HepG2 (cell line): ENCODE data around the gene COQ7. TPM values are rescaled to one million over a fixed set of nuclear protein-coding genes. Genes with fewer than 3 reads are reported as not detected.
A peak's percentile ranks its signal among the peaks of the same experiment; 100 is the strongest.

Source experiments
- FOSL2 ChIP-seq: sonication (generic); formaldehyde crosslinking; IDR thresholded peaks from 2 replicates; pipeline ENCODE4 v1.4.0; 2020; ENCODE audit warnings: missing genetic modification reagents
- MNT ChIP-seq: fragments of 450-650 bp; IDR thresholded peaks from 2 replicates; pipeline ENCODE4 v1.6.1; 2016
- PHF5A ChIP-seq: IDR thresholded peaks from one replicate; pipeline ENCODE4 v1.6.1; 2018; ENCODE audit warnings: low read depth, missing genetic modification reagents; ENCODE audit not compliant: unreplicated experiment
- POGK ChIP-seq: sonication (generic); formaldehyde crosslinking; conservative IDR thresholded peaks from 2 replicates; pipeline ENCODE4 v1.8.0; 2022; ENCODE audit warnings: mild to moderate bottlenecking, moderate library complexity, missing genetic modification reagents
- RORA ChIP-seq: sonication (generic); formaldehyde crosslinking; IDR thresholded peaks from 2 replicates; pipeline ENCODE4 v1.5.0; 2020; ENCODE audit warnings: mild to moderate bottlenecking, missing genetic modification reagents, moderate library complexity
- RXRA ChIP-seq: sonication (generic); formaldehyde crosslinking; IDR thresholded peaks from 2 replicates; pipeline ENCODE4 v1.5.1; 2020; ENCODE audit warnings: missing genetic modification reagents
- ZBTB42 ChIP-seq: sonication (generic); formaldehyde crosslinking; IDR thresholded peaks from 2 replicates; pipeline ENCODE4 v1.5.0; 2020; ENCODE audit warnings: mild to moderate bottlenecking, missing genetic modification reagents
- ZNF10 ChIP-seq: sonication (generic); formaldehyde crosslinking; IDR thresholded peaks from 2 replicates; pipeline ENCODE4 v1.4.0; 2020; ENCODE audit warnings: mild to moderate bottlenecking, low read depth, missing genetic modification reagents, borderline replicate concordance
- ZNF12 ChIP-seq: sonication (generic); formaldehyde crosslinking; IDR thresholded peaks from 2 replicates; pipeline ENCODE4 v1.5.0; 2020; ENCODE audit warnings: missing genetic modification reagents
- ZNF136 ChIP-seq: sonication (generic); formaldehyde crosslinking; IDR thresholded peaks from 2 replicates; pipeline ENCODE4 v1.8.1; 2022; ENCODE audit warnings: low read depth, mild to moderate bottlenecking, moderate library complexity, missing genetic modification reagents
- ZNF17 ChIP-seq: sonication (generic); formaldehyde crosslinking; IDR thresholded peaks from 2 replicates; pipeline ENCODE4 v1.5.0; 2020; ENCODE audit warnings: mild to moderate bottlenecking, missing genetic modification reagents
- ZNF547 ChIP-seq: sonication (generic); formaldehyde crosslinking; IDR thresholded peaks from 2 replicates; pipeline ENCODE4 v1.5.1; 2020; ENCODE audit warnings: mild to moderate bottlenecking, missing genetic modification reagents
- ZNF570 ChIP-seq: sonication (generic); formaldehyde crosslinking; IDR thresholded peaks from 2 replicates; pipeline ENCODE4 v1.4.0; 2020; ENCODE audit warnings: mild to moderate bottlenecking, missing genetic modification reagents, borderline replicate concordance
- ZNF644 ChIP-seq: IDR thresholded peaks from 2 replicates; pipeline ENCODE4 v1.6.1; 2016; ENCODE audit warnings: low read depth
- ZNF660 ChIP-seq: sonication (generic); formaldehyde crosslinking; IDR thresholded peaks from 2 replicates; pipeline ENCODE4 v1.5.1; 2020; ENCODE audit warnings: mild to moderate bottlenecking, low read depth, missing genetic modification reagents, borderline replicate concordance
- ZSCAN30 ChIP-seq: sonication (generic); formaldehyde crosslinking; IDR thresholded peaks from 2 replicates; pipeline ENCODE4 v1.5.0; 2020; ENCODE audit warnings: mild to moderate bottlenecking, missing genetic modification reagents
- polyA plus RNA-seq, 8 experiments: library from polyadenylated mRNA; depleted of rRNA in 3 of 8; stranded (reverse) in 7 of 8; unstranded in 1 of 8; fragments of >200 nt; fragmentation: Illumina TruSeq in 4 of 8; extraction: Trizol in 4 of 8; gene quantifications; 2 replicates each; pipeline versions ENCODE4 v1.2.1 to v1.2.3, GENCODE V29; 2011 to 2016; ENCODE audit warnings: low read depth in 4 of 8, missing spikeins in 1 of 8, mixed read lengths in 1 of 8; ENCODE audit not compliant: insufficient read depth in 1 of 8
- total RNA-seq, 5 experiments: library from RNA; depleted of rRNA; stranded (reverse); fragments of >200 nt; fragmentation: Illumina TruSeq; extraction: Trizol; gene quantifications; 2 replicates each; pipeline ENCODE4 v1.2.3, GENCODE V29; 2016; ENCODE audit warnings: low read depth in 1 of 5
- TF ChIP-seq, protein P1 (sequence below): sonication (generic); formaldehyde crosslinking; IDR thresholded peaks from 2 replicates; pipeline ENCODE4 v1.9.0; 2021; ENCODE audit warnings: mild to moderate bottlenecking, missing genetic modification reagents

Gene COQ7
- total and polyA plus RNA-seq, 2 of the 13 experiments (the other 11 are each of a cell fraction or from before 2014, with no cell fraction given): 20.1 to 45.7 TPM

- peak; percentile 77; the same call in 1 of the 2 replicates for TF ChIP-seq POGK (CRISPR knock-in tag)
- 0 out of 2 replicates have a peak, but pooled peaks have one; percentile 21 for TF ChIP-seq RORA
- TF ChIP-seq ZNF570 (CRISPR knock-in tag): no peak
- no peak for TF ChIP-seq ZSCAN30 (CRISPR knock-in tag)
- no peak for TF ChIP-seq ZBTB42
- no peak for TF ChIP-seq ZNF10
- TF ChIP-seq RXRA (CRISPR knock-in tag): peak; percentile 94
- TF ChIP-seq ZNF644 (CRISPR knock-in tag): peak; percentile 70
- TF ChIP-seq FOSL2 (CRISPR knock-in tag): peak; percentile 78
- TF ChIP-seq, protein P1, sequence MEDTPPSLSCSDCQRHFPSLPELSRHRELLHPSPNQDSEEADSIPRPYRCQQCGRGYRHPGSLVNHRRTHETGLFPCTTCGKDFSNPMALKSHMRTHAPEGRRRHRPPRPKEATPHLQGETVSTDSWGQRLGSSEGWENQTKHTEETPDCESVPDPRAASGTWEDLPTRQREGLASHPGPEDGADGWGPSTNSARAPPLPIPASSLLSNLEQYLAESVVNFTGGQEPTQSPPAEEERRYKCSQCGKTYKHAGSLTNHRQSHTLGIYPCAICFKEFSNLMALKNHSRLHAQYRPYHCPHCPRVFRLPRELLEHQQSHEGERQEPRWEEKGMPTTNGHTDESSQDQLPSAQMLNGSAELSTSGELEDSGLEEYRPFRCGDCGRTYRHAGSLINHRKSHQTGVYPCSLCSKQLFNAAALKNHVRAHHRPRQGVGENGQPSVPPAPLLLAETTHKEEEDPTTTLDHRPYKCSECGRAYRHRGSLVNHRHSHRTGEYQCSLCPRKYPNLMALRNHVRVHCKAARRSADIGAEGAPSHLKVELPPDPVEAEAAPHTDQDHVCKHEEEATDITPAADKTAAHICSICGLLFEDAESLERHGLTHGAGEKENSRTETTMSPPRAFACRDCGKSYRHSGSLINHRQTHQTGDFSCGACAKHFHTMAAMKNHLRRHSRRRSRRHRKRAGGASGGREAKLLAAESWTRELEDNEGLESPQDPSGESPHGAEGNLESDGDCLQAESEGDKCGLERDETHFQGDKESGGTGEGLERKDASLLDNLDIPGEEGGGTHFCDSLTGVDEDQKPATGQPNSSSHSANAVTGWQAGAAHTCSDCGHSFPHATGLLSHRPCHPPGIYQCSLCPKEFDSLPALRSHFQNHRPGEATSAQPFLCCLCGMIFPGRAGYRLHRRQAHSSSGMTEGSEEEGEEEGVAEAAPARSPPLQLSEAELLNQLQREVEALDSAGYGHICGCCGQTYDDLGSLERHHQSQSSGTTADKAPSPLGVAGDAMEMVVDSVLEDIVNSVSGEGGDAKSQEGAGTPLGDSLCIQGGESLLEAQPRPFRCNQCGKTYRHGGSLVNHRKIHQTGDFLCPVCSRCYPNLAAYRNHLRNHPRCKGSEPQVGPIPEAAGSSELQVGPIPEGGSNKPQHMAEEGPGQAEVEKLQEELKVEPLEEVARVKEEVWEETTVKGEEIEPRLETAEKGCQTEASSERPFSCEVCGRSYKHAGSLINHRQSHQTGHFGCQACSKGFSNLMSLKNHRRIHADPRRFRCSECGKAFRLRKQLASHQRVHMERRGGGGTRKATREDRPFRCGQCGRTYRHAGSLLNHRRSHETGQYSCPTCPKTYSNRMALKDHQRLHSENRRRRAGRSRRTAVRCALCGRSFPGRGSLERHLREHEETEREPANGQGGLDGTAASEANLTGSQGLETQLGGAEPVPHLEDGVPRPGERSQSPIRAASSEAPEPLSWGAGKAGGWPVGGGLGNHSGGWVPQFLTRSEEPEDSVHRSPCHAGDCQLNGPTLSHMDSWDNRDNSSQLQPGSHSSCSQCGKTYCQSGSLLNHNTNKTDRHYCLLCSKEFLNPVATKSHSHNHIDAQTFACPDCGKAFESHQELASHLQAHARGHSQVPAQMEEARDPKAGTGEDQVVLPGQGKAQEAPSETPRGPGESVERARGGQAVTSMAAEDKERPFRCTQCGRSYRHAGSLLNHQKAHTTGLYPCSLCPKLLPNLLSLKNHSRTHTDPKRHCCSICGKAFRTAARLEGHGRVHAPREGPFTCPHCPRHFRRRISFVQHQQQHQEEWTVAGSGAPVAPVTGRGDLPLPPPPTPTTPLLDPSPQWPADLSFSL (CRISPR knock-in tag): peak; percentile 53; the same call in 1 of the 2 replicates
- no peak for TF ChIP-seq ZNF660 (CRISPR knock-in tag)
- peak; percentile 31 for TF ChIP-seq PHF5A (CRISPR knock-in tag)
- TF ChIP-seq ZNF17 (CRISPR knock-in tag): no peak
- TF ChIP-seq MNT: no peak
- peak; percentile 82 for TF ChIP-seq ZNF12 (CRISPR knock-in tag)
- peak; percentile 87; the same call in 1 of the 2 replicates for TF ChIP-seq ZNF547 (CRISPR knock-in tag)
- peak; percentile 87; the same call in 1 of the 2 replicates for TF ChIP-seq ZNF136 (CRISPR knock-in tag)
These were observed 19.1 kb downstream of the COQ7 start (continued) for GRCh38 chr16:19086322-19087199.
